Caco-2 (cell line): ENCODE data around the gene CR1. TPM values are rescaled to one million over a fixed set of nuclear protein-coding genes. Genes with fewer than 3 reads are reported as not detected.

Source experiments
- BruUV-seq: library from RNA; stranded (reverse); fragments of 400-500 nt; replicated peaks from 2 replicates; lab custom pipeline; 2021; lab: Mats Ljungman, UMichigan
- CTCF ChIA-PET: fragments of 300-600 bp; sonication (Branson Sonifier 250); formaldehyde crosslinking; loops from one replicate; lab custom pipeline; 2022; ENCODE audit warnings: antibody characterized with exemption; lab: Charles Lee
- POLR2A ChIA-PET: fragments of 300-600 bp; sonication (Branson Sonifier 250); formaldehyde crosslinking; loops from one replicate; lab custom pipeline; 2022; ENCODE audit warnings: antibody characterized with exemption; lab: Charles Lee
- DNase-seq, 2 experiments: peaks; one replicate each; pipeline versions ENCODE4 v3.0.0 to v3.0.0-alpha.2; 2020 to 2022
- H3K27me3 ChIP-seq: replicated peaks from 2 replicates; pipeline ENCODE4 v1.6.0; 2011; ENCODE audit warnings: low read length; ENCODE audit not compliant: control insufficient read depth, insufficient read depth
- H3K36me3 ChIP-seq: 2 replicates; pipeline ENCODE4 v1.5.1; 2011; ENCODE audit warnings: low read length; ENCODE audit not compliant: control insufficient read depth, insufficient read depth
- H3K4me1 ChIP-seq: fragments of 250-450 bp; sonication (Bioruptor Pico); 2 replicates; pipeline ENCODE4 v1.5.1; 2020; ENCODE audit warnings: mild to moderate bottlenecking
- H3K4me3 ChIP-seq: 2 replicates; pipeline ENCODE4 v1.5.1; 2011; ENCODE audit warnings: low read depth, mild to moderate bottlenecking, control low read depth, low read length
- H3K9me3 ChIP-seq: fragments of 250-450 bp; sonication (Bioruptor Pico); 2 replicates; pipeline ENCODE4 v1.5.1; 2020; ENCODE audit warnings: mild to moderate bottlenecking, moderate library complexity
- H3K27ac Mint-ChIP-seq: one replicate; pipeline ENCODE4 v1.8.0; 2022; ENCODE audit warnings: mixed read lengths; ENCODE audit not compliant: unreplicated experiment
- H3K27me3 Mint-ChIP-seq: one replicate; pipeline ENCODE4 v1.8.0; 2022; ENCODE audit warnings: mixed read lengths; ENCODE audit not compliant: insufficient read depth, unreplicated experiment
- H3K36me3 Mint-ChIP-seq: one replicate; pipeline ENCODE4 v1.8.0; 2022; ENCODE audit warnings: mild to moderate bottlenecking, mixed read lengths; ENCODE audit not compliant: insufficient read depth, unreplicated experiment
- H3K4me1 Mint-ChIP-seq: one replicate; pipeline ENCODE4 v1.8.0; 2022; ENCODE audit warnings: low read depth, mixed read lengths; ENCODE audit not compliant: unreplicated experiment
- H3K4me3 Mint-ChIP-seq: one replicate; pipeline ENCODE4 v1.8.0; 2022; ENCODE audit warnings: mild to moderate bottlenecking, moderate library complexity, mixed read lengths; ENCODE audit not compliant: unreplicated experiment
- H3K9me3 Mint-ChIP-seq: one replicate; pipeline ENCODE4 v1.8.0; 2022; ENCODE audit warnings: mixed read lengths; ENCODE audit not compliant: unreplicated experiment
- CTCF ChIP-seq, 2 experiments: fragments of 200-600 bp in 1 of 2; IDR thresholded peaks; 1 replicate in 1 of 2; 2 replicates in 1 of 2; pipeline versions ENCODE4 v1.5.1 to v1.8.0; 2011 to 2022; ENCODE audit warnings: antibody characterized with exemption in 1 of 2, control low read depth in 1 of 2, inconsistent platforms in 1 of 2, low read depth in 1 of 2, low read length in 1 of 2, mild to moderate bottlenecking in 1 of 2, moderate library complexity in 1 of 2; ENCODE audit not compliant: insufficient read depth in 1 of 2, severe bottlenecking in 1 of 2, unreplicated experiment in 1 of 2
- intact Hi-C: fragments of 100-400 bp; cut with micrococcal nuclease; formaldehyde crosslinking; loops from one replicate; pipeline ENCODE4 v1.10.0; 2022; ENCODE audit not compliant: unreplicated experiment
- total RNA-seq: library from RNA; stranded (reverse); gene quantifications from 2 replicates; pipeline ENCODE4 v1.2.3, GENCODE V29; 2022

Gene CR1
- total RNA-seq, 1 experiment from 2014 or later, result not detected

GRCh38 chr1:207474210-207474609 lies 21.7 kb upstream of the CR1 start:
- no peaks in the 10 kb centered on the region for H3K9me3 ChIP-seq
- DNase-seq, result no peak
- H3K27me3 ChIP-seq, result no peaks in the 10 kb centered on the region
- Mint-ChIP-seq H3K27me3 (peaks cover 12% of the 10 kb centered on the region), H3K9me3 (no peaks in the 10 kb centered on the region), H3K4me3 (no peak overlapping the region), H3K27ac (no peak overlapping the region), H3K36me3 (no peaks in the 10 kb centered on the region), H3K4me1 (no peaks in the 10 kb centered on the region)
- no peaks in the 10 kb centered on the region for H3K4me1 ChIP-seq
- H3K4me3 ChIP-seq, result no peak overlapping the region
- no peak for TF ChIP-seq CTCF (IDR thresholded peaks at IDR 0.05; ENCODE audit: insufficient read depth in 1 of 2, low read depth in 1 of 2, low read length in 1 of 2, severe bottlenecking in 1 of 2, unreplicated experiment in 1 of 2)
- no peaks in the 10 kb centered on the region for H3K36me3 ChIP-seq
- BruUV-seq, result no TSS peak
- ChIA-PET CTCF (no interaction called here), POLR2A (no interaction called here)
- intact Hi-C loops, result no loop called here

GRCh38 chr1:207486198-207486597 lies 9.8 kb upstream of the CR1 start:
- Histone ChIP-seq H3K27me3 (no peaks in the 10 kb centered on the region), H3K4me1 (no peaks in the 10 kb centered on the region), H3K4me3 (no peak overlapping the region), H3K36me3 (no peaks in the 10 kb centered on the region), H3K9me3 (no peaks in the 10 kb centered on the region)
- Mint-ChIP-seq H3K27me3 (peaks cover 26% of the 10 kb centered on the region), H3K27ac (no peak overlapping the region), H3K4me1 (no peaks in the 10 kb centered on the region), H3K36me3 (no peaks in the 10 kb centered on the region), H3K9me3 (no peaks in the 10 kb centered on the region), H3K4me3 (no peak overlapping the region)
- intact Hi-C loops, result no loop called here
- CTCF ChIA-PET, result no interaction called here
- POLR2A ChIA-PET, result no interaction called here
- TF ChIP-seq CTCF (IDR thresholded peaks at IDR 0.05; ENCODE audit: insufficient read depth in 1 of 2, low read depth in 1 of 2, low read length in 1 of 2, severe bottlenecking in 1 of 2, unreplicated experiment in 1 of 2), result no peak
- no TSS peak for BruUV-seq
- DNase-seq, result no peak

- intact Hi-C loops, result no loop called here
- H3K4me3 Mint-ChIP-seq, result no peak overlapping the region
- no peaks in the 10 kb centered on the region for H3K36me3 ChIP-seq
- TF ChIP-seq CTCF (IDR thresholded peaks at IDR 0.05; ENCODE audit: insufficient read depth in 1 of 2, low read depth in 1 of 2, low read length in 1 of 2, severe bottlenecking in 1 of 2, unreplicated experiment in 1 of 2), result no peak
- no peak overlapping the region for H3K4me3 ChIP-seq
- DNase-seq, result no peak
- H3K4me1 Mint-ChIP-seq, result no peaks in the 10 kb centered on the region
- no peaks in the 10 kb centered on the region for H3K4me1 ChIP-seq
- ChIA-PET CTCF (no interaction called here), POLR2A (no interaction called here)
- no peaks in the 10 kb centered on the region for H3K9me3 ChIP-seq
- H3K27ac Mint-ChIP-seq, result no peak overlapping the region
- peaks cover 22% of the 10 kb centered on the region for H3K27me3 Mint-ChIP-seq
- no peaks in the 10 kb centered on the region for H3K9me3 Mint-ChIP-seq
- no TSS peak for BruUV-seq
- no peaks in the 10 kb centered on the region for H3K36me3 Mint-ChIP-seq
- H3K27me3 ChIP-seq, result no peaks in the 10 kb centered on the region
Observed at GRCh38 chr1:207487636-207488035, 8.3 kb upstream of the CR1 start.
